HG03460 (cell line): ENCODE results near the gene FAM184B.
A peak's percentile ranks its signal among the peaks of the same experiment; 100 is the strongest.

ENCODE experiments used
- ATAC-seq: cut with Tn5 transposase; IDR thresholded peaks from one replicate; pipeline ENCODE4 v1.9.1; 2021; ENCODE audit not compliant: unreplicated experiment

FAM184B gene

DNA sequence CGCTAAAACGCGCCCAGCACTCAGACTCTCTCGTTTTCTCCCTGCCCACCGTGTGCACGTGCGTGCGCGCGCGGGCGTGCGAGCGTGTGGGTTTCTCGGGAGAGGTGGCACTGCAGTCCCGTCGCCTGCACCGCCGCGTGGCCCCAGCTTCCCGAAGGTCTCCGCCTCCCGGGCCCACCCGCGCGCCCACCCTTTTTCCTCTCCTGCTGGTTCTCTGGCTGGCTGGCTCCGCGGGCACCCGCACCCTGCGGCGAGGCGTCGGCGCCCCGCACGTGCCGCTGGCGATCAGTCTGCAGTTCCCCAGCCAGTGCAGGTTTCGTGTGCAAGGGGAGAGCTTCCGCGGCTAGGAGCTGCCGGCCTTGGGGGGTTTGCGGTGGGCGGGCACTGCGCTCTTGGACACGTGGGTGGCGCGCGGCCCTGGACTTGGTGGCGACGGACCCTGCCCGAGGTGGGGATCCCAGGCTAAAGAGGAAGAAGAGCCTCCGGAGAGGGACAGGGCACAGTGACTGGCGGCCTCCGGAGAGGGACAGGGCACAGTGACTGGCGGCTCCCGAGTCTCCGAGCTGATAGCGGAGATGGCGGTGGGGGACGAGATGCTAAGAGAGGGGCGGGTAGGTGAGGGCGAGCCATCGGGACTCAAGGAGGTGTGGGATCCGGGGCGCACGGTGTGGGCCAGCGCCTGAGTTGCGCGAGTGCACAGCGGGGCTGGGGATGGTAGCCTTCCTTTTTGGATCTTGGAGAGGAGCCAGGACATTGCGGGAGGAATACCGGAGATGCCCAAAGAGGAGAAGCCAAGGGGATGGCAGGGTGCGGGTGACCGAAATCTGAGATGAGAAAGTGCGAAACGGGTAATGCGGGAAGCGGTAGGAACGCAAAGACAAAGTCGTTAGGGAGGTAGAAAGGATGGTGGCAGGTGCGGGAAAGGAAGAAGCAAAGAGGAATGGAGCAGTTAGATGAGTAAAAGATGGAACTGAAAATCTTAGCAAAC lies at the start of gene FAM184B:
Gene FAM184B, minus strand, starts transcription at position 322 of the 988 bp plus-strand sequence. CDS start 322 bp downstream, outside the sequence.
- ATAC-seq, result no peak

- ATAC-seq, result no peak
These were observed 42.6 kb upstream of the FAM184B start for GRCh38 chr4:17823871-17824669.

DNA sequence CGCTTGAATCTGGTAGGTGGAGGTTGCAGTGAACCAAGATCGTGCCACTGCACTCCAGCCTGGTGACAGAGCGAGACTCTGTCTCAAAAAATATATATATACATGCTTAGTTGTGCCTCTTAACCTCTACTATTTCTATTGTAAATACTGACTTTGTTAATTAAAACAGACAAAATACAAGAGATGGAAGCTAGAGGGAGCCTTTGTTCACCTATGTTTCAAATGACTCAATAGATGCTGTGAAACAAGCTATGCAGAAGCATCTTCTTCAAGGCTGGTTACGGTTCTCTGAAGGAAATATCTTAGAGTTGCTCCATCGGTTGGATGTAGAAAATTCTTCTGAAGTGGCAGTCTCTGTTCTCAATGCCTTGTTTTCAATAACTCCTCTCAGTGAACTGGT lies 35.6 kb upstream of the FAM184B start:
- no peak for ATAC-seq

GRCh38 chr4:17816142-17816541 lies 34.7 kb upstream of the FAM184B start:
- ATAC-seq, result no peak

GRCh38 chr4:17814140-17814539 lies 32.7 kb upstream of the FAM184B start:
- ATAC-seq, result no peak

- no peak for ATAC-seq
These were observed 31.4 kb upstream of the FAM184B start for GRCh38 chr4:17812801-17813200.

DNA sequence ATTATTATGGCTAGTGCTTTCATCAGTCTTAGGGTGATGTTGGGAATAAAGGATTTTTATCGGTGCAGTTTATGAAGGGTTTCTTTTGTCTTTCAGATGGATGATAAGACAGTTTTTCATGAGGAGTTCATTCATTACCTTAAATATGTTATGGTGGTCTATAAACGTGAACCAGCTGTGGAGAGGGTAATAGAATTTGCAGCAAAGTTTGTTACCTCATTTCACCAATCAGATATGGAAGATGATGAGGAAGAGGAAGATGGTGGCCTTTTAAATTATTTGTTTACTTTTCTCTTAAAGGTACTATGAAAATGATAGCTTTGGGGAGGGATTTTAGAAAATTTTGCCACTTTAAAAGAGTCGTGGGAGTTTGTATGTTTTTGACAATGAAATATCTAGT lies 30.7 kb upstream of the FAM184B start:
- ATAC-seq, result no peak

GRCh38 chr4:17811078-17811603 lies 29.7 kb upstream of the FAM184B start:
- peak; percentile 25 for ATAC-seq

- ATAC-seq, result peak; percentile 90
These were observed 29.0 kb upstream of the FAM184B start, which contains the start of the genes DCAF16 and NCAPG for GRCh38 chr4:17810260-17811077. DCAF16 (minus strand) TSS chr4:17810757; CDS start chr4:17804141, 6,616 bp downstream. NCAPG (plus strand) TSS chr4:17810979; CDS start chr4:17811078, 99 bp downstream.

DNA sequence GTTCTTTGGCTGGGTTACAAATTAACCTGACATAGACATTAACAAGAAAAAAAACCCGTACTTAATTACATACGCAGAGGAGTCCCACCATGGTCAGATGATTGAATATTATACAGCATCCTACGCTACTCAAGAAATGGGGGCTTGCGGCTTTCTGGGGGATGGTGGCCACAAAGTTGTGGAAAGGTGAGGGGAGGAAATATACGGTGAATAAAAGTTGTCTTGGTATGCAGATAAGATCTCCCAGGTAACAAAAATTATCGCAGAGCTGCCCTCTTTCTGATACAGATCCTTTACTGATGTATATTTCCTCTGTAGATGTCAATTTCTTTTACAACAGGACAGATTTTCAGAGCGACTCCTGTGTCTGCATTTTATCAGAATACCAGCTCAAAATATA lies 28.2 kb upstream of the FAM184B start:
- ATAC-seq, result no peak

- ATAC-seq, result no peak
These were observed 26.0 kb upstream of the FAM184B start for GRCh38 chr4:17807446-17807845.

DNA sequence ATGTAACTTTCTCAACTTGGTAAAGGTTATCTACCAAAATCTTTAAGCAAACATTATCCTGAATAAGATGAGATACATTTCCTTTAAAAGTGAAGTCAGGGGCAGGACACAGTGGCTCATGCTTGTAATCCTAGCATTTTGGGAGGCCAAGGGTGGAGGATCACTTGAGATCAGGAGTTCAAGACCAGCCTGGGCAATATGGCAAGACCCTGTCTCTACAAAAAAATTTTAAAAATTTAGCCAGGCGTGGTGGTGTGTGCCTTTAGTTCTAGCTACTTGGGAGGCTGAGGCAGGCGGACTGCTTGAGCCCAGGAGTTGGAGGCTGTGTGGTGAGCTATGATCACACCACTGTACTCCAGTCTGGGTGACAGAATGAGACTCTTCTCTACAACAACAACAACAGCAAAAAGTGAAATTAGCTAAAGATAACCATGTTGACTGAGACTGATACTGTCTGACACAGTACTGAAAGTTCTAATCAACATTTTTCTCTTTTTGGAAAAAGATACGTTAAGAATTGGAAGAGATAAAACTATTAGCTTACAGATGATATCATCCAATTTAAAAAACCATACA lies 24.2 kb upstream of the FAM184B start:
- ATAC-seq, result no peak

GRCh38 chr4:17797808-17798207 lies 16.4 kb upstream of the FAM184B start:
- ATAC-seq, result no peak

GRCh38 chr4:17794730-17795129 lies 13.3 kb upstream of the FAM184B start:
- no peak for ATAC-seq

DNA sequence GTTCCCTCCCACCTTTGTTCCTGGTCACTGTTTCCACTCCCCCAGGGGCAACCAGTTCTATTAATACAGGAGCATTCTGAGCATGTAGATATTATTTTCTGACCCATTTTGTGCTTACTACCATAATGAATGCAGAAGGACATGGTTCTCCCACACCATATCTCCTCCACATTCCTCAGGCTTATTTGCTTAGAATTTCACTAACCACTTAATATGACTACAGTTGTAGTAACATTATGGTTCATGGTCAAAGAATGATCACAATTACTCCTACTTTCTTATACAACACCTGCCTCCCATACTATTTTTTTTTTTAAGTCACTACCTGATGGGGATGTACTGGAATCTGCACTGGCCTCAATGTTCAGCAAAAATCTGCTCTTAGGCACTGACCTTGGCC lies 7.5 kb upstream of the FAM184B start:
- ATAC-seq, result no peak

GRCh38 chr4:17787315-17787714 lies 5.9 kb upstream of the FAM184B start:
- ATAC-seq, result no peak

- peak; percentile 56 for ATAC-seq
These were observed 5.1 kb upstream of the FAM184B start for GRCh38 chr4:17786567-17786966.

- no peak for ATAC-seq
These were observed 4.4 kb upstream of the FAM184B start for GRCh38 chr4:17785858-17786257.

DNA sequence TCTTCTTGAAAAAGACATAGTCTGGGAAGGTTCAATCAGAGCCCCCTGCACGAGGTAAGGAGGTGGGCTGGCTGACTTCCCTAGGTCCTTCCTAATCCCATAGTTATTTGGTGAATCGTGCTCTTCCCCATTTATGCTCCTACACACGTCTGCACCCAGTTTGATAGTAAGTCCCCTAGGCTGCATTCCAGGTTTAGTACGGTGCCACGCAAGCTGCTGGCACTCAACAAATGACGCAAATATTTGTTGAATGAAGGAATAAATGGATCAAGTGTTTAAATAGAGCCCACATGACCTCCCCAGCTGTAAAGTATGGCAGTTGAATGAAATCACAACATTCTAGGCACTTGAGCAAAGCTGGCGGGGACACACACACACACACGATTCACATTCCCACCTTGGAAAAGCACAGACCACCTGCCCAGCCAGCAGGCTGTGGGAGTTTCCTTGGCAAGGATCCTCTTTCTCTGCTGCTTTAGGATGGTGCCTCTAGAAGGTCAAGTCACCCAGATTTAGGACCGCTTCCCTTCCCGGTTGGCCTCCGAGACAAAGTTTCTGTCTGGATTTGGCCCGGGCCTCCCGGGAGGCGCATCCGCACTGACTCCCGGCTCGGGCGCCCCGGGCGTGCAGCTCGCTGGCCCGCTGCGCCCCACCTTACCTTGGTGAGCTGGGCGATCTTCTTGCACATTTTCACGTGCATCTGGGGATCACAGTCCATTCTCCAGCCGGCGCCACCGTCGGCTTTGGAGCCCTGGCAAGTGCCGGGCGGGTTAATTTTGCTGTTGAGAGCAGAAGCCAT lies 721 bp downstream of the FAM184B start:
- ATAC-seq, result no peak
